HUES6 (cell line): ENCODE results near the gene GJD3.

ENCODE experiments used
- H3K27ac ChIP-seq: 2 replicates; pipeline ENCODE4 v1.7.0; 2013; ENCODE audit warnings: low read depth, mild to moderate bottlenecking, low read length, inconsistent platforms
- H3K27me3 ChIP-seq: 2 replicates; pipeline ENCODE4 v1.6.1; 2013; ENCODE audit warnings: low read length; ENCODE audit not compliant: control insufficient read depth, insufficient read depth
- H3K36me3 ChIP-seq: 2 replicates; pipeline ENCODE4 v1.6.1; 2013; ENCODE audit warnings: low read length; ENCODE audit not compliant: control insufficient read depth, insufficient read depth
- H3K4me1 ChIP-seq: 2 replicates; pipeline ENCODE4 v1.6.1; 2013; ENCODE audit warnings: low read length; ENCODE audit not compliant: control insufficient read depth, insufficient read depth
- H3K4me3 ChIP-seq: 2 replicates; pipeline ENCODE4 v1.5.1; 2013; ENCODE audit warnings: low read depth, low read length
- H3K9ac ChIP-seq: one replicate; pipeline ENCODE4 v1.6.1; 2013; ENCODE audit warnings: mild to moderate bottlenecking, low read length
- H3K9me3 ChIP-seq: 2 replicates; pipeline ENCODE4 v1.6.1; 2013; ENCODE audit warnings: low read depth, low read length; ENCODE audit not compliant: control insufficient read depth, insufficient read depth

The GJD3 gene

GRCh38 chr17:40350689-40351358 is 13.7 kb downstream of the GJD3 start:
- H3K4me1 ChIP-seq: peaks cover 50% of the 10 kb centered on the region

DNA sequence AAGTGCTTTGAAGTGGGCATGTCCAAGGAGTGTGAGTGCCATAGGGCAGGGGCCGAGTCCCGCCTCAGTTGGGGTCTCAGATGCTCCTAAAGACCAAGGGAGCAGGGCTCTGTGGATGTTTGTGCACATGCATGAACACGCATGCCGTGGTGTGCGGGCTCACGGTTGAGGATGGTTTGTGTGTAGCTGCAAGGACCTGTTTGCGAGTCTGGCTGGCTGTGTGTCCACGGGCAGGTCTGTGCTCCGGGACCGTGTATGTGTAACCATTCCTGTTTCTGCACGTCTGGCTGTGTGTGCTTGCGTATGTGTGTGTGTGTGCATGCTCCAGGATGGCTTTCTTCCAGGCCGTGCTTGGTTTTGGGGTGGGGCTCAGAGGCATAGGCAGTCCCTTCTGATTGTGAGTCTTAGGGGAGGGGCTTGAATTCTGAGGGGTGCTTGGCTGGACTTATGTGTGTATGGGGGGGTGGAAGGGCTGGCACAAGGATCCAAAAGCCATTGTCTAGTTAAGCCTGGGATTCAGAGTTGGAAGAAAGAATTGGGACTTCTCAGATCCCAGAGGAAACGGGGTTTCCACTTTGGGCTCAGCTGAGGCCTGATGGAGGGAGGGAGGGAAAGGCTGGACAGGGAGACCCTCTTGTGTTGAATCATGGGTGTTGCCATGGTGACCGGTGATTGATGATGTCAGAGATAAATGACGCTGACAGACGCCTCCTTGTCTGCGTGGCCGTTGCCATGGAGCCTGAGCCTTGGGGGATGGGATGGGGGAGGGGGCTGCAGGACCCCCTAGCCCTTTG is 14.4 kb downstream of the GJD3 start:
- Histone ChIP-seq H3K36me3 (peaks cover 13% of the 10 kb centered on the region; the same call in 1 of the 2 replicates), H3K27ac (no peak overlapping the region), H3K4me1 (peaks cover 56% of the 10 kb centered on the region), H3K9ac (no peak overlapping the region), H3K27me3 (peaks cover 49% of the 10 kb centered on the region), H3K4me3 (no peak overlapping the region), H3K9me3 (no peaks in the 10 kb centered on the region)

More at GRCh38 chr17:40350689-40351358, 13.7 kb downstream of the GJD3 start:
- no peaks in the 10 kb centered on the region for H3K9me3 ChIP-seq
- H3K9ac ChIP-seq: peak overlapping the region; percentile 45
- H3K4me3 ChIP-seq: peak overlapping the region; percentile 23; the same call in 1 of the 2 replicates
- peaks cover 16% of the 10 kb centered on the region; the same call in 1 of the 2 replicates for H3K36me3 ChIP-seq
- peaks cover 43% of the 10 kb centered on the region for H3K27me3 ChIP-seq
- no peak overlapping the region for H3K27ac ChIP-seq

- Histone ChIP-seq H3K4me1 (peaks cover 62% of the 10 kb centered on the region), H3K9ac (no peak overlapping the region), H3K27ac (no peak overlapping the region), H3K4me3 (no peak overlapping the region), H3K27me3 (peaks cover 55% of the 10 kb centered on the region), H3K9me3 (no peaks in the 10 kb centered on the region), H3K36me3 (peaks cover 13% of the 10 kb centered on the region; the same call in 1 of the 2 replicates)
These were observed 15.1 kb downstream of the GJD3 start for GRCh38 chr17:40349477-40349894.

- H3K4me3 ChIP-seq: no peak overlapping the region
- no peak overlapping the region for H3K9ac ChIP-seq
- H3K27ac ChIP-seq: no peak overlapping the region
- peaks cover 13% of the 10 kb centered on the region; the same call in 1 of the 2 replicates for H3K36me3 ChIP-seq
- no peaks in the 10 kb centered on the region for H3K9me3 ChIP-seq
- H3K4me1 ChIP-seq: peaks cover 68% of the 10 kb centered on the region
- peaks cover 62% of the 10 kb centered on the region for H3K27me3 ChIP-seq
These were observed 15.7 kb downstream of the GJD3 start for GRCh38 chr17:40348562-40349476.

- Histone ChIP-seq H3K9ac (no peak overlapping the region), H3K27ac (no peak overlapping the region), H3K9me3 (no peaks in the 10 kb centered on the region), H3K4me1 (peaks cover 75% of the 10 kb centered on the region), H3K4me3 (peak overlapping the region; percentile 32), H3K27me3 (peaks cover 69% of the 10 kb centered on the region), H3K36me3 (peaks cover 13% of the 10 kb centered on the region; the same call in 1 of the 2 replicates)
These were observed 16.4 kb downstream of the GJD3 start for GRCh38 chr17:40348136-40348504.

DNA sequence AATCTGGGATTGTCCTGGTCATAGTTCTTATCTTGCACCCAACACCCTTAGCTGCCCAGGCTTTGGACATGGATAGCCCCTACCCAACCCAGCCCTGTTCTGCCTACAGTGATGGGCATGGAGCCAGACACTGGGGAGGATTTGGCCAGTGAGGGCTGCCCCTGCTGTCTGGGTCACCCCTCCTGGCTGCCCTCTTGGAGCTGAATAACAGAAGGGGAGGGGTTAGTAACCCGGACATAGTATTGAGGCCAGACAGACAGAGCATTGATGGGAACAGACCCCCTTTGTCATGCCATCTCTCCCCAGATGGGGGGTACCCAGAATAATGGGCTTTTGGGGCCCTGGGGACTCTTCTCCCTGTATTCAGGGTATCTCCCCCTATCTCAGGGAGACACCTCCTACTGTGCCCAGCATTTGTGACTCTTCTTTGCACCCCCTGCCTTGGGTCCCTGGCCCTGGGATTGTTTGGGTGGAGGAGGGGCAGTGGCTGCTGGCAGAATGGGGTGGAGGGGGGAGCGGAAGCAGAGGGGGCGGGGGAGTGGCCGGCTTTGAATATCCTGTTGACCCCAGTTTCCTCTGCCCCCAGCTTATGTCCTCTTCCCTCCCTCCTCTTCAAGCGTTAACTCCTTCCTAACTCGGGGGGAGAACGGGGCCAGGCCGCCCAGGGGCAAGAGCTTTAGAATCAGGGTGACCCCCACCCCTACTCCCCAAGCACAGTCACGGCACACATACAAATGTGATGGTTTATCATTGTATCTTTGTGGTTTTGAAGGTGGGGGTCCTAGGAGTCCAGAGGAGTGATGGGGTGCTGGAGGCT is 17.0 kb downstream of the GJD3 start:
- peak overlapping the region; percentile 32 for H3K4me3 ChIP-seq
- peak overlapping the region; percentile 10 for H3K9ac ChIP-seq
- peaks cover 8% of the 10 kb centered on the region; the same call in 1 of the 2 replicates for H3K36me3 ChIP-seq
- peaks cover 78% of the 10 kb centered on the region for H3K4me1 ChIP-seq
- H3K27ac ChIP-seq: no peak overlapping the region
- no peaks in the 10 kb centered on the region for H3K9me3 ChIP-seq
- H3K27me3 ChIP-seq: peaks cover 75% of the 10 kb centered on the region

DNA sequence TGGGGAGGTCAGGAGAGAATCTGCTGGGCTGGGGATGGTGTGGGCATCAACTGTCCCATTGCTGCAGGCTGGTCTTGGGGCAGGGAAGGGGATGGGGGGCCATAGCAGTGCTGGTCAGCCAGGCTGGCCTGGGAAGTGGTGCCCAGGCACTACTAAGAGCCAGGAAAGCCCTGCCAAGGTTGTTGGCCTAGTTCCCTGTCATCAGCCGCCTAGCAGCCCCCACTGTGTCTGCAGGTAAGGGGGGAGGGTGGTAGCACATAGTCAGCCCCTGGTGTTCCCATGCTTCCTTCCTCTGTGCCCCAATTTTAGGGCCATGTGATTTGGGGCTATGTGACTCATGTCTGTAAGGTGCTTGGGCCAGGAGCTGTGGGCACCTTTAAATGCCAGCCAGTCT is 17.8 kb downstream of the GJD3 start:
- Histone ChIP-seq H3K4me1 (peaks cover 72% of the 10 kb centered on the region), H3K4me3 (peak overlapping the region; percentile 13; the same call in 1 of the 2 replicates), H3K27ac (no peak overlapping the region), H3K9me3 (no peaks in the 10 kb centered on the region), H3K27me3 (peaks cover 75% of the 10 kb centered on the region), H3K9ac (peak overlapping the region; percentile 10), H3K36me3 (peaks cover under 1% of the 10 kb centered on the region; the same call in 1 of the 2 replicates)

- Histone ChIP-seq H3K4me1 (peaks cover 66% of the 10 kb centered on the region), H3K4me3 (peak overlapping the region; percentile 88), H3K9me3 (no peaks in the 10 kb centered on the region), H3K27ac (no peak overlapping the region), H3K36me3 (no peaks in the 10 kb centered on the region; the same call in 1 of the 2 replicates), H3K27me3 (peaks cover 74% of the 10 kb centered on the region), H3K9ac (peak overlapping the region; percentile 76)
These were observed 18.4 kb downstream of the GJD3 start for GRCh38 chr17:40345994-40346764.

GRCh38 chr17:40345161-40345993 is 19.2 kb downstream of the GJD3 start:
- H3K9ac ChIP-seq: peak overlapping the region; percentile 76
- no peaks in the 10 kb centered on the region; the same call in 1 of the 2 replicates for H3K36me3 ChIP-seq
- H3K27ac ChIP-seq: peak overlapping the region; percentile 74; the same call in 1 of the 2 replicates
- no peaks in the 10 kb centered on the region for H3K9me3 ChIP-seq
- peaks cover 81% of the 10 kb centered on the region for H3K27me3 ChIP-seq
- peaks cover 65% of the 10 kb centered on the region for H3K4me1 ChIP-seq
- H3K4me3 ChIP-seq: peak overlapping the region; percentile 88
